GM23248 (cell line): Measurements from ENCODE around the gene MORN1.

Experiments
- EZH2 ChIP-seq: fragments of 200-600 bp; sonication (generic); IDR thresholded peaks from 2 replicates; pipeline ENCODE4 v1.6.1; 2018; ENCODE audit warnings: antibody characterized with exemption, mild to moderate bottlenecking; ENCODE audit not compliant: insufficient read depth, poor library complexity, severe bottlenecking
- EZH2phosphoT487 ChIP-seq: fragments of 200-600 bp; sonication (generic); IDR thresholded peaks from 2 replicates; pipeline ENCODE4 v1.6.1; 2018; ENCODE audit warnings: antibody characterized with exemption, moderate library complexity, mild to moderate bottlenecking, low read depth; ENCODE audit not compliant: insufficient read depth

GRCh38 chr1:2278591-2279209 lies 112.7 kb downstream of the MORN1 start:
- TF ChIP-seq EZH2phosphoT487 (no peak), EZH2 (no peak)
